Measurements from ENCODE around the gene SPC24.

DNA sequence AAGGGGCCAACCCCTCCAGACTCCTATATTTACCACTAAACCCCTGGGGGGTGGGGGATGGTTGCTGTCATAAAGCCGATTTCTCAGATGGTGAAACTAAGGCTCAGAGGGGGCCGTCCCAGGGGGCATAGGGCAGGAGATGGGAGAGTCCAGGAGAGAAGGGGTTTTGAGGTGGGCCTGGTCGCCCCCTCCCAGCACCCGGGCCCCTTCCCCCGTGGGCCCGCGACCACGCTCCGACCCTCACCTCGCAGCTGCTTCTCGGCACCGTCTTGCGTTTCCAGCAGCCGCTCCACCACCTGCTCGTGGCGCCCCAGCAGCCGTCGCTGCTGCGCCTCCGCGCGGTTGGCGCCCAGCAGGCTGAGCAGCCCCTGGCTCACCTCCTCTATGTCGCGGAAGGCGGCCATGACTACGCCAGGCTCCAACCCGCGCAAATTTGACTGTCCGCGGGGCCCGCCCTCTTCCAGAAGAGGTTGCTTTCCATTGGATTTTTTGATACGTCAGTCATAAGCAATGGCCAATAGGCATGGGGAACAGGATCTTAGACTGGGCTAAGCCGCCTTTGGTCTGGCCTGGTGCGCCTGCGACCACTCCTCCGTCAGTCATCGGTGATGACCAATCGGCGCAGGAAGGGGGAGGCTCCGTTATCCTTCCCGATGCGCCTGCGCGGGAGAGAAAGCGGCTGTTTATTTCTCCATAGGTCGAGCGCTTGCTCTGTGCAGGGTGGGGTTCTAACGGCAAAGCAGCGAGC lies at the start of gene SPC24:
- TF ChIP-seq, protein P1, sequence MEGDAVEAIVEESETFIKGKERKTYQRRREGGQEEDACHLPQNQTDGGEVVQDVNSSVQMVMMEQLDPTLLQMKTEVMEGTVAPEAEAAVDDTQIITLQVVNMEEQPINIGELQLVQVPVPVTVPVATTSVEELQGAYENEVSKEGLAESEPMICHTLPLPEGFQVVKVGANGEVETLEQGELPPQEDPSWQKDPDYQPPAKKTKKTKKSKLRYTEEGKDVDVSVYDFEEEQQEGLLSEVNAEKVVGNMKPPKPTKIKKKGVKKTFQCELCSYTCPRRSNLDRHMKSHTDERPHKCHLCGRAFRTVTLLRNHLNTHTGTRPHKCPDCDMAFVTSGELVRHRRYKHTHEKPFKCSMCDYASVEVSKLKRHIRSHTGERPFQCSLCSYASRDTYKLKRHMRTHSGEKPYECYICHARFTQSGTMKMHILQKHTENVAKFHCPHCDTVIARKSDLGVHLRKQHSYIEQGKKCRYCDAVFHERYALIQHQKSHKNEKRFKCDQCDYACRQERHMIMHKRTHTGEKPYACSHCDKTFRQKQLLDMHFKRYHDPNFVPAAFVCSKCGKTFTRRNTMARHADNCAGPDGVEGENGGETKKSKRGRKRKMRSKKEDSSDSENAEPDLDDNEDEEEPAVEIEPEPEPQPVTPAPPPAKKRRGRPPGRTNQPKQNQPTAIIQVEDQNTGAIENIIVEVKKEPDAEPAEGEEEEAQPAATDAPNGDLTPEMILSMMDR (IDR thresholded peaks at IDR 0.05; ENCODE audit: insufficient read depth, low read length), result no peak
- TF ChIP-seq POLR2AphosphoS5 (IDR thresholded peaks at IDR 0.05; ENCODE audit: low read depth) (peak; percentile 84), GABPA (IDR thresholded peaks at IDR 0.05; ENCODE audit: low read depth) (no peak)
- TF ChIP-seq, protein P2, sequence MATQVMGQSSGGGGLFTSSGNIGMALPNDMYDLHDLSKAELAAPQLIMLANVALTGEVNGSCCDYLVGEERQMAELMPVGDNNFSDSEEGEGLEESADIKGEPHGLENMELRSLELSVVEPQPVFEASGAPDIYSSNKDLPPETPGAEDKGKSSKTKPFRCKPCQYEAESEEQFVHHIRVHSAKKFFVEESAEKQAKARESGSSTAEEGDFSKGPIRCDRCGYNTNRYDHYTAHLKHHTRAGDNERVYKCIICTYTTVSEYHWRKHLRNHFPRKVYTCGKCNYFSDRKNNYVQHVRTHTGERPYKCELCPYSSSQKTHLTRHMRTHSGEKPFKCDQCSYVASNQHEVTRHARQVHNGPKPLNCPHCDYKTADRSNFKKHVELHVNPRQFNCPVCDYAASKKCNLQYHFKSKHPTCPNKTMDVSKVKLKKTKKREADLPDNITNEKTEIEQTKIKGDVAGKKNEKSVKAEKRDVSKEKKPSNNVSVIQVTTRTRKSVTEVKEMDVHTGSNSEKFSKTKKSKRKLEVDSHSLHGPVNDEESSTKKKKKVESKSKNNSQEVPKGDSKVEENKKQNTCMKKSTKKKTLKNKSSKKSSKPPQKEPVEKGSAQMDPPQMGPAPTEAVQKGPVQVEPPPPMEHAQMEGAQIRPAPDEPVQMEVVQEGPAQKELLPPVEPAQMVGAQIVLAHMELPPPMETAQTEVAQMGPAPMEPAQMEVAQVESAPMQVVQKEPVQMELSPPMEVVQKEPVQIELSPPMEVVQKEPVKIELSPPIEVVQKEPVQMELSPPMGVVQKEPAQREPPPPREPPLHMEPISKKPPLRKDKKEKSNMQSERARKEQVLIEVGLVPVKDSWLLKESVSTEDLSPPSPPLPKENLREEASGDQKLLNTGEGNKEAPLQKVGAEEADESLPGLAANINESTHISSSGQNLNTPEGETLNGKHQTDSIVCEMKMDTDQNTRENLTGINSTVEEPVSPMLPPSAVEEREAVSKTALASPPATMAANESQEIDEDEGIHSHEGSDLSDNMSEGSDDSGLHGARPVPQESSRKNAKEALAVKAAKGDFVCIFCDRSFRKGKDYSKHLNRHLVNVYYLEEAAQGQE (IDR thresholded peaks at IDR 0.05; ENCODE audit: insufficient replicate concordance, low read depth), result peak; percentile 58

Data from HL-60 (cell line).